Neuronal stem cell (in vitro differentiated cells): Measurements from ENCODE around the gene METRNL.

Source experiments
- DNase-seq: peaks from one replicate; pipeline ENCODE4 v3.0.0-alpha.2; 2013; ENCODE audit warnings: low spot score
- H2AFZ ChIP-seq: one replicate; pipeline ENCODE4 v1.6.1; 2013; ENCODE audit warnings: mild to moderate bottlenecking, low read length, inconsistent platforms
- H2AK5ac ChIP-seq: 2 replicates; pipeline ENCODE4 v1.6.1; 2013; ENCODE audit warnings: low read depth, mild to moderate bottlenecking, inconsistent platforms, low read length, moderate library complexity, mixed read lengths
- H2BK120ac ChIP-seq: 2 replicates; pipeline ENCODE4 v1.6.1; 2013; ENCODE audit warnings: low read depth, mild to moderate bottlenecking, inconsistent platforms, low read length, moderate library complexity, mixed read lengths
- H2BK12ac ChIP-seq: one replicate; pipeline ENCODE4 v1.6.1; 2013; ENCODE audit warnings: low read length, inconsistent platforms
- H2BK15ac ChIP-seq: 2 replicates; pipeline ENCODE4 v1.6.1; 2013; ENCODE audit warnings: mild to moderate bottlenecking, low read length, inconsistent platforms, mixed read lengths
- H2BK5ac ChIP-seq: one replicate; pipeline ENCODE4 v1.6.1; 2013; ENCODE audit warnings: inconsistent platforms, mild to moderate bottlenecking, low read length, moderate library complexity
- H3K14ac ChIP-seq: one replicate; pipeline ENCODE4 v1.6.1; 2013; ENCODE audit warnings: low read length, inconsistent platforms
- H3K18ac ChIP-seq: 2 replicates; pipeline ENCODE4 v1.6.1; 2013; ENCODE audit warnings: low read length, inconsistent platforms
- H3K23ac ChIP-seq: 2 replicates; pipeline ENCODE4 v1.6.1; 2013; ENCODE audit warnings: low read depth, mild to moderate bottlenecking, mixed read lengths, low read length, inconsistent platforms; ENCODE audit not compliant: poor library complexity
- H3K27ac ChIP-seq: replicated peaks from 3 replicates; pipeline ENCODE4 v1.5.1; 2013; ENCODE audit warnings: low read length, inconsistent platforms
- H3K27me3 ChIP-seq, 3 experiments: 2 replicates each; pipeline ENCODE4 v1.6.1; 2013; ENCODE audit warnings: low read length in 3 of 3, mild to moderate bottlenecking in 2 of 3, inconsistent platforms in 1 of 3, low read depth in 1 of 3, mixed read lengths in 1 of 3, moderate library complexity in 1 of 3; ENCODE audit not compliant: control insufficient read depth in 3 of 3, insufficient read depth in 3 of 3
- H3K36me3 ChIP-seq, 2 donors: replicated peaks in 1 of 2; 2 replicates each; pipeline ENCODE4 v1.6.1; 2013; ENCODE audit warnings: low read length in 2 of 2; ENCODE audit not compliant: control insufficient read depth in 2 of 2, insufficient read depth in 2 of 2
- H3K4ac ChIP-seq: 2 replicates; pipeline ENCODE4 v1.6.1; 2013; ENCODE audit warnings: inconsistent platforms, mild to moderate bottlenecking, low read length, moderate library complexity
- H3K4me1 ChIP-seq, 2 donors: 1 replicate in 1 of 2; 2 replicates in 1 of 2; pipeline ENCODE4 v1.6.1; 2013; ENCODE audit warnings: low read length in 2 of 2, low read depth in 1 of 2; ENCODE audit not compliant: control insufficient read depth in 2 of 2, insufficient read depth in 1 of 2
- H3K4me2 ChIP-seq: one replicate; pipeline ENCODE4 v1.6.1; 2013; ENCODE audit warnings: mild to moderate bottlenecking, low read length, inconsistent platforms; ENCODE audit not compliant: insufficient read depth, poor library complexity, severe bottlenecking
- H3K4me3 ChIP-seq, 2 donors: 2 replicates each; pipeline ENCODE4 v1.5.1; 2013; ENCODE audit warnings: low read length in 2 of 2, mild to moderate bottlenecking in 2 of 2, inconsistent platforms in 1 of 2, moderate library complexity in 1 of 2
- H3K79me1 ChIP-seq: one replicate; pipeline ENCODE4 v1.6.1; 2013; ENCODE audit warnings: low read depth, mild to moderate bottlenecking, inconsistent platforms, low read length, moderate library complexity
- H3K9ac ChIP-seq: one replicate; pipeline ENCODE4 v1.6.1; 2013; ENCODE audit warnings: mild to moderate bottlenecking, low read depth, low read length, inconsistent platforms; ENCODE audit not compliant: poor library complexity
- H3K9me3 ChIP-seq, 2 donors: replicated peaks in 1 of 2; 2 replicates each; pipeline versions ENCODE3 to v1.6.1; 2013; ENCODE audit warnings: low read length in 2 of 2, mild to moderate bottlenecking in 2 of 2, inconsistent platforms in 1 of 2, low read depth in 1 of 2, mixed read lengths in 1 of 2, moderate library complexity in 1 of 2; ENCODE audit not compliant: control insufficient read depth in 2 of 2, insufficient read depth in 1 of 2
- H4K8ac ChIP-seq: one replicate; pipeline ENCODE4 v1.6.1; 2013; ENCODE audit warnings: low read depth, mild to moderate bottlenecking, inconsistent platforms, low read length, moderate library complexity
- H4K91ac ChIP-seq: one replicate; pipeline ENCODE4 v1.6.1; 2013; ENCODE audit warnings: low read length, low read depth, mild to moderate bottlenecking, inconsistent platforms; ENCODE audit not compliant: poor library complexity
- WGBS, 2 donors: extraction: QIAGEN DNeasy Blood & Tissue Kit; methylation state at CpG; one replicate each; pipeline ENCODE4 v1.1.7; 2013; ENCODE audit warnings: missing lambda C conversion rate in 2 of 2, mixed read lengths in 1 of 2; ENCODE audit not compliant: insufficient read length in 2 of 2, insufficient replicate concordance in 1 of 2; ENCODE audit errors: extremely low coverage in 2 of 2; 5-methylcytosine and 5-hydroxymethylcytosine counted together

The METRNL gene

GRCh38 chr17:83077939-83078338 lies 1.5 kb upstream of the METRNL start:
- no peak overlapping the region for H3K14ac ChIP-seq
- DNase-seq = no peak
- H3K4me2 ChIP-seq = no peak overlapping the region
- peaks cover 13% of the 10 kb centered on the region for H3K79me1 ChIP-seq
- H3K4me3 ChIP-seq = peak overlapping the region in 1 of 2 donors; percentile 58
- no peaks in the 10 kb centered on the region for H3K36me3 ChIP-seq
- no peak overlapping the region for H4K91ac ChIP-seq
- no peak overlapping the region for H4K8ac ChIP-seq
- no peak overlapping the region for H3K4ac ChIP-seq
- no peak overlapping the region for H3K9ac ChIP-seq
- H2BK15ac ChIP-seq = peak overlapping the region; percentile 9
- H2BK12ac ChIP-seq = peak overlapping the region; percentile 2
- no peak overlapping the region for H3K18ac ChIP-seq
- H2AK5ac ChIP-seq = peak overlapping the region; percentile 69
- no peak overlapping the region for H2BK5ac ChIP-seq
- peaks cover 0 to 3% of the 10 kb centered on the region in 2 donors for H3K9me3 ChIP-seq
- H2BK120ac ChIP-seq = no peak overlapping the region
- H3K27me3 ChIP-seq = peaks cover 13 to 45% (median 41%) of the 10 kb centered on the region in 3 experiments
- no CpG with 5 or more reads among the region's 7 CpGs for WGBS, 2 donors
- H3K27ac ChIP-seq = no peak overlapping the region
- H3K23ac ChIP-seq = peak overlapping the region; percentile 10
- H2AFZ ChIP-seq = peak overlapping the region; percentile 92
- H3K4me1 ChIP-seq = peaks cover 4 to 11% of the 10 kb centered on the region in 2 donors

GRCh38 chr17:83078378-83079351 lies 744 bp upstream of the METRNL start:
- no CpG with 5 or more reads among the region's 93 CpGs for WGBS, 2 donors
- DNase-seq = peak; percentile 42

GRCh38 chr17:83079766-83080578 lies 563 bp downstream of the METRNL start:
- Histone ChIP-seq H3K9ac (peak overlapping the region; percentile 60), H3K14ac (no peak overlapping the region), H3K27me3 (peaks cover 13 to 45% (median 41%) of the 10 kb centered on the region in 3 experiments), H3K4ac (no peak overlapping the region), H2BK120ac (no peak overlapping the region), H3K4me3 (peak overlapping the region; percentile 58 to 86), H4K91ac (no peak overlapping the region), H2BK5ac (no peak overlapping the region), H3K23ac (no peak overlapping the region), H3K4me2 (peak overlapping the region; percentile 80), H4K8ac (no peak overlapping the region), H3K18ac (peak overlapping the region; percentile 87), H2AFZ (peak overlapping the region; percentile 69), H3K9me3 (peaks cover 0 to 3% of the 10 kb centered on the region in 2 donors), H3K4me1 (peaks cover 8 to 15% of the 10 kb centered on the region in 2 donors), H2AK5ac (no peak overlapping the region), H2BK15ac (no peak overlapping the region), H3K36me3 (peaks cover 0 to 6% of the 10 kb centered on the region in 2 donors), H3K79me1 (peaks cover 17% of the 10 kb centered on the region), H2BK12ac (no peak overlapping the region), H3K27ac (no peak overlapping the region)
- no peak for DNase-seq
- no CpG with 5 or more reads among the region's 127 CpGs for WGBS, 2 donors

More at GRCh38 chr17:83078378-83079351, 744 bp upstream of the METRNL start:
- H2BK12ac ChIP-seq = peak overlapping the region; percentile 10
- no peak overlapping the region for H3K27ac ChIP-seq
- H3K79me1 ChIP-seq = peaks cover 16% of the 10 kb centered on the region
- H3K4me1 ChIP-seq = peaks cover 8 to 15% of the 10 kb centered on the region in 2 donors
- H3K9me3 ChIP-seq = peaks cover 0 to 3% of the 10 kb centered on the region in 2 donors
- no peaks in the 10 kb centered on the region for H3K36me3 ChIP-seq
- peak overlapping the region; percentile 85 for H2BK15ac ChIP-seq
- H2AK5ac ChIP-seq = peak overlapping the region; percentile 81
- H4K91ac ChIP-seq = no peak overlapping the region
- H4K8ac ChIP-seq = no peak overlapping the region
- H3K4me2 ChIP-seq = peak overlapping the region; percentile 96
- no peak overlapping the region for H2BK120ac ChIP-seq
- no peak overlapping the region for H3K14ac ChIP-seq
- H3K23ac ChIP-seq = peak overlapping the region; percentile 10
- peak overlapping the region; percentile 92 for H2AFZ ChIP-seq
- peaks cover 13 to 45% (median 41%) of the 10 kb centered on the region in 3 experiments for H3K27me3 ChIP-seq
- H3K18ac ChIP-seq = peak overlapping the region; percentile 93
- peak overlapping the region; percentile 58 to 85 for H3K4me3 ChIP-seq
- H3K4ac ChIP-seq = no peak overlapping the region
- H3K9ac ChIP-seq = peak overlapping the region; percentile 60
- H2BK5ac ChIP-seq = no peak overlapping the region
